ENCODE data around the gene LRTM2. TPM values are rescaled to one million over a fixed set of nuclear protein-coding genes. Genes with fewer than 3 reads are reported as not detected.

The LRTM2 gene
- total and polyA plus RNA-seq, 2 of the 4 experiments (the other 2 are of a cell fraction), result not detected

- no peak overlapping the region for H2BK5ac ChIP-seq (ENCODE audit: low read depth, low read length, poor library complexity, severe bottlenecking)
- no peak overlapping the region for H3K56ac ChIP-seq (ENCODE audit: extremely low read depth, insufficient read depth, low read length)
- H2AK5ac ChIP-seq (ENCODE audit: low read depth, low read length), result no peak overlapping the region
- no peak overlapping the region for H3K27ac ChIP-seq (ENCODE audit: insufficient read depth, low read length)
- H2BK120ac ChIP-seq (ENCODE audit: low read depth, low read length), result no peak overlapping the region
- no peaks in the 10 kb centered on the region for H3K79me1 ChIP-seq (ENCODE audit: low read depth in 1 of 2, low read length in 2 of 2)
- no peak overlapping the region for H2AK9ac ChIP-seq (replicated peaks; ENCODE audit: low read depth, low read length, poor library complexity)
- TF ChIP-seq MAZ (IDR thresholded peaks at IDR 0.05; ENCODE audit: borderline replicate concordance, low read depth, low read length) (no peak), USF2 (IDR thresholded peaks at IDR 0.05; ENCODE audit: low read depth, low read length) (no peak), RFX5 (IDR thresholded peaks at IDR 0.05; ENCODE audit: low read depth, low read length) (no peak), MXI1 (IDR thresholded peaks at IDR 0.05; ENCODE audit: borderline replicate concordance, low read depth, low read length) (no peak), CTCF (conservative IDR thresholded peaks at IDR 0.05; ENCODE audit: low read depth, low read length) (no peak), RAD21 (IDR thresholded peaks at IDR 0.05; ENCODE audit: low read length) (no peak), CHD1 (IDR thresholded peaks at IDR 0.05; ENCODE audit: low read depth, low read length) (no peak), CEBPB (IDR thresholded peaks at IDR 0.05; ENCODE audit: low read depth, low read length) (no peak), SMC3 (IDR thresholded peaks at IDR 0.05; ENCODE audit: low read depth, low read length) (no peak), RCOR1 (IDR thresholded peaks at IDR 0.05; ENCODE audit: insufficient replicate concordance, low read length) (no peak)
- no peak overlapping the region for H3K4me3 ChIP-seq (ENCODE audit: insufficient read depth, low read depth, low read length)
- ChIA-PET CTCF (no interaction called here), POLR2A (ENCODE audit: unreplicated experiment) (no interaction called here)
- no peaks in the 10 kb centered on the region for H4K20me1 ChIP-seq (ENCODE audit: insufficient read depth, low read length)
- no peaks in the 10 kb centered on the region for H3K36me3 ChIP-seq (ENCODE audit: control insufficient read depth, insufficient read depth, low read length)
- dilution Hi-C loops (cut with HindIII; ENCODE audit: low sequenced_read_pairs, unreplicated experiment), result no loop called here
- no peak overlapping the region for H3K9ac ChIP-seq (ENCODE audit: low read depth, low read length)
- no peak overlapping the region for H3K4ac ChIP-seq (ENCODE audit: low read depth, low read length)
- no TSS peak for BruUV-seq (replicated peaks)
- in situ Hi-C loops (cut with MboI; ENCODE audit: low sequenced_read_pairs), result loop anchor here (25.0 kb wide), 1 partner anchor 470 kb away; no protein-coding TSS in a partner anchor
- WGBS, 2 experiments (ENCODE audit: extremely low coverage in 2 of 2, insufficient read length in 1 of 2), result 61% methylated on average over 2 of the region's 9 CpGs; no CpG with 5 or more reads in 1 of the 2 experiments
- no peak overlapping the region for H2BK20ac ChIP-seq (ENCODE audit: low read depth, low read length)
- no peak overlapping the region for H4K5ac ChIP-seq (ENCODE audit: low read depth, low read length)
- H4K91ac ChIP-seq (ENCODE audit: insufficient read depth, low read depth, low read length), result no peak overlapping the region
- no peak overlapping the region for H2BK15ac ChIP-seq (ENCODE audit: low read depth, low read length)
- no peak overlapping the region for H3K23ac ChIP-seq (ENCODE audit: low read depth, low read length)
- no peak for ATAC-seq (ENCODE audit: low read depth)
- peaks cover 58% of the 10 kb centered on the region for H3K27me3 ChIP-seq (ENCODE audit: control insufficient read depth, insufficient read depth, low read length)
- no peak for DNase-seq
- intact Hi-C loops (cut with micrococcal nuclease), result no loop called here
- H3K14ac ChIP-seq (replicated peaks; ENCODE audit: low read depth, low read length), result no peak overlapping the region
- H3K9me3 ChIP-seq (ENCODE audit: control insufficient read depth, insufficient read depth, low read length), result no peaks in the 10 kb centered on the region
- no peak overlapping the region for H3K18ac ChIP-seq (ENCODE audit: low read depth, low read length)
- no peak overlapping the region for H4K8ac ChIP-seq (ENCODE audit: low read depth in 2 of 2, low read length in 2 of 2)
- H3K4me1 ChIP-seq (ENCODE audit: control insufficient read depth, insufficient read depth, low read length), result no peaks in the 10 kb centered on the region
- H3K4me2 ChIP-seq (ENCODE audit: low read depth, low read length), result no peak overlapping the region
- no peak overlapping the region for H2AFZ ChIP-seq (replicated peaks; ENCODE audit: low read length, poor library complexity)
- no peaks in the 10 kb centered on the region; the same call in 1 of the 2 replicates for H3K9me1 ChIP-seq (ENCODE audit: insufficient read depth, low read length)
These were observed 3.5 kb upstream of the LRTM2 start for GRCh38 chr12:1816730-1817348.

All from IMR-90 (cell line).